GM12874 (cell line): ENCODE measurements around the gene CPPED1.

Experiments used
- TF ChIP-seq, protein P1 (sequence below): IDR thresholded peaks from 2 replicates; pipeline ENCODE4 v1.5.1; 2011; ENCODE audit warnings: low read depth, mild to moderate bottlenecking, control low read depth, low read length, moderate library complexity; ENCODE audit not compliant: insufficient read depth

CPPED1 gene

DNA sequence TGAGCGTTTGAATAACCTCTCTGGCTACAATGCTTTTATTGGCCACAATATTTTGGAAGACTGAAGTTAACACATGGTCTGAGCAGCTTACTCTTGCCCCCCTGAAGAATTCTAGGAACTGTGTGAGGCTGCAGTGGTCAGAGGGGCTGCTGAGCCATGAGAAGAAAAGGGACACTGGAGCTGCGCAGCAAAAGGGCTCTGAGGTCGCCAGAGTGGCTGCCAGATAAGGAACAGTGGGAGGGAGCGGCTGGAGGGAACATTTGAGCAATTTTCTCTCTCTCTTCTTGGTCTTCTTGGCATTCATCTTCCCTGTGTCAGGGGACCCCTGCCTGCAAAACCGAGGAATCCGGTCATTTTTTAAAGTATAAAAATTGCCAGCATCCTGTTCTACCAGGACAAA lies 66.1 kb downstream of the CPPED1 start:
- TF ChIP-seq, protein P1, sequence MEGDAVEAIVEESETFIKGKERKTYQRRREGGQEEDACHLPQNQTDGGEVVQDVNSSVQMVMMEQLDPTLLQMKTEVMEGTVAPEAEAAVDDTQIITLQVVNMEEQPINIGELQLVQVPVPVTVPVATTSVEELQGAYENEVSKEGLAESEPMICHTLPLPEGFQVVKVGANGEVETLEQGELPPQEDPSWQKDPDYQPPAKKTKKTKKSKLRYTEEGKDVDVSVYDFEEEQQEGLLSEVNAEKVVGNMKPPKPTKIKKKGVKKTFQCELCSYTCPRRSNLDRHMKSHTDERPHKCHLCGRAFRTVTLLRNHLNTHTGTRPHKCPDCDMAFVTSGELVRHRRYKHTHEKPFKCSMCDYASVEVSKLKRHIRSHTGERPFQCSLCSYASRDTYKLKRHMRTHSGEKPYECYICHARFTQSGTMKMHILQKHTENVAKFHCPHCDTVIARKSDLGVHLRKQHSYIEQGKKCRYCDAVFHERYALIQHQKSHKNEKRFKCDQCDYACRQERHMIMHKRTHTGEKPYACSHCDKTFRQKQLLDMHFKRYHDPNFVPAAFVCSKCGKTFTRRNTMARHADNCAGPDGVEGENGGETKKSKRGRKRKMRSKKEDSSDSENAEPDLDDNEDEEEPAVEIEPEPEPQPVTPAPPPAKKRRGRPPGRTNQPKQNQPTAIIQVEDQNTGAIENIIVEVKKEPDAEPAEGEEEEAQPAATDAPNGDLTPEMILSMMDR, result no peak

DNA sequence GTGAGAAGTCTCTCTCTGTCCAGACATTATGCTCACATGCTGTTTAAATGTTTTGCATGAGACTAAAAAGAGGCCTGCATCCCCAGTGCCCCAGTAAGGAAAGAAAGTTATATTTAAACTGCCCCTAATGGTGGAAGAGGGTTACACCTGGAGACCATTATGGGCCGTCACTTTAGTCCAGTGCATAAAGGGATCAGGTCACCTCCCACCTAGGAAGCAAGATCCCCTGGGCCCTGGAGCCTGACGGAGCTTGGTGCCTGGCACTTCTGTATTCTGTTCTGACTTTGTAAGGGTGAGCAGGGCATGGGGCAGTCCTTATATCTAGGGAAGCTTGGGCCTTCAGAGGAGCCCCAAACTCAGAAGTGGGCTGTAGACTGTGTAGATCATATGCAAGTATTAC lies 67.9 kb downstream of the CPPED1 start:
- TF ChIP-seq, protein P1, result no peak

GRCh38 chr16:12732600-12732999 lies 71.1 kb downstream of the CPPED1 start:
- TF ChIP-seq, protein P1, result no peak

GRCh38 chr16:12729448-12729847 lies 74.2 kb downstream of the CPPED1 start:
- TF ChIP-seq, protein P1, result no peak

DNA sequence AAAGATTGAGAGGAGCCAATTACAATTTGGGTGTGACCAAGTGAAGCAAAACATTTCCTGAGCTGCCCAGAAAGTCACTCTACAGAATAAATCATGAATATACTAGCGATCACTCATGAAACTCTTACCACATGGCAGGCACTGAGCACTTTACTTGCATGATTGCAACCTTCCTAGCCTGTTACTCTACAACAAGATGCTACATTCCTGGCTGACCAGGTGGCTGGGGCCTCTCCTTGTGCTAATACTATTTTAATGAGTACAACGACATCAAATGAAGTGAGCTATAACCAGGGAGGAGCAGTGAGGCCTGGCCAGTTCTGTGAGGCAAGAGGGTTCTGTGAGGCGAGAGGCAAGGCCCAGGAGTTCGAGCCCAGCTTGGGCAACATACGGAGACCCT lies 75.2 kb downstream of the CPPED1 start:
- TF ChIP-seq, protein P1, result no peak

- TF ChIP-seq, protein P1, result no peak
Measured at GRCh38 chr16:12724226-12724625, 79.5 kb downstream of the CPPED1 start.

GRCh38 chr16:12723681-12724080 lies 80.0 kb downstream of the CPPED1 start:
- TF ChIP-seq, protein P1, result no peak
